ENCODE results near the gene FARP1. TPM values are rescaled to one million over a fixed set of nuclear protein-coding genes. Genes with fewer than 3 reads are reported as not detected.
A peak's percentile ranks its signal among the peaks of the same experiment; 100 is the strongest.

Gene FARP1
- total RNA-seq, 6 experiments from 2014 or later, result 44.9 to 104 (median 80.0) TPM

GRCh38 chr13:98176777-98177608, 34.1 kb downstream of the FARP1 start, which contains the start of gene RNF113B:
Gene RNF113B (minus strand): TSS chr13:98177269. CDS start chr13:98177236, 33 bp downstream.
- H3K36me3 ChIP-seq, result no peaks in the 10 kb centered on the region
- H3K4me3 ChIP-seq, result no peak within 1 kb of the TSS
- WGBS (ENCODE audit: insufficient coverage, low coverage, low lambda C conversion rate, missing lambda C conversion rate), result 90% methylated on average over 15 of the region's 58 CpGs
- DNase-seq, result no peak
- no peak within 1 kb of the TSS for H3K27ac ChIP-seq
- H3K27me3 ChIP-seq, result no peaks in the 10 kb centered on the region
- intact Hi-C loops (cut with DNase I), result no loop called here
- no peak for ATAC-seq
- peaks cover 0 to 34% (median 20%) of the 10 kb centered on the region in 4 donors for H3K4me1 ChIP-seq
- TF ChIP-seq POLR2A (IDR thresholded peaks at IDR 0.05), result no peak
- no peak for TF ChIP-seq CTCF (IDR thresholded peaks at IDR 0.05)
- no peaks in the 10 kb centered on the region for H3K9me3 ChIP-seq

- no peak for DNase-seq
- no peak for ATAC-seq
Measured at GRCh38 chr13:98180092-98180491, 37.2 kb downstream of the FARP1 start.

GRCh38 chr13:98181111-98181815, 38.4 kb downstream of the FARP1 start:
- ATAC-seq (no peak), DNase-seq (no peak)
- Histone ChIP-seq H3K9me3 (no peaks in the 10 kb centered on the region), H3K4me3 (no peak overlapping the region), H3K27me3 (no peaks in the 10 kb centered on the region), H3K36me3 (no peaks in the 10 kb centered on the region), H3K4me1 (peaks cover 0 to 16% (median 7%) of the 10 kb centered on the region in 4 donors), H3K27ac (peak overlapping the region in 1 of 3 donors; percentile 29)
- TF ChIP-seq CTCF (IDR thresholded peaks at IDR 0.05) (no peak), POLR2A (IDR thresholded peaks at IDR 0.05) (no peak)
- 70% methylated on average over 7 of the region's 7 CpGs for WGBS (ENCODE audit: insufficient coverage, low coverage, low lambda C conversion rate, missing lambda C conversion rate)
- intact Hi-C loops (cut with DNase I), result no loop called here

More at GRCh38 chr13:98180092-98180491, 37.2 kb downstream of the FARP1 start:
- Histone ChIP-seq H3K27me3 (no peaks in the 10 kb centered on the region), H3K27ac (no peak overlapping the region), H3K4me1 (peaks cover 0 to 17% (median 7%) of the 10 kb centered on the region in 4 donors), H3K4me3 (no peak overlapping the region), H3K36me3 (no peaks in the 10 kb centered on the region), H3K9me3 (no peaks in the 10 kb centered on the region)
- TF ChIP-seq CTCF (IDR thresholded peaks at IDR 0.05) (no peak), POLR2A (IDR thresholded peaks at IDR 0.05) (no peak)
- intact Hi-C loops (cut with DNase I), result no loop called here
- 50% methylated on average over 1 of the region's 3 CpGs for WGBS (ENCODE audit: insufficient coverage, low coverage, low lambda C conversion rate, missing lambda C conversion rate)

GRCh38 chr13:98182153-98182552, 39.3 kb downstream of the FARP1 start:
- no peaks in the 10 kb centered on the region for H3K27me3 ChIP-seq
- peak overlapping the region in 2 of 3 donors; percentile 4 to 29 for H3K27ac ChIP-seq
- DNase-seq (peak in 1 of 3 donors; percentile 44), ATAC-seq (peak in 3 of 4 donors; percentile 69 to 81 (median 77))
- WGBS (ENCODE audit: insufficient coverage, low coverage, low lambda C conversion rate, missing lambda C conversion rate), result 47% methylated on average over 4 of the region's 4 CpGs
- peaks cover 0 to 16% (median 7%) of the 10 kb centered on the region in 4 donors for H3K4me1 ChIP-seq
- H3K9me3 ChIP-seq, result no peaks in the 10 kb centered on the region
- intact Hi-C loops (cut with DNase I), result no loop called here
- no peak overlapping the region for H3K4me3 ChIP-seq
- TF ChIP-seq POLR2A (IDR thresholded peaks at IDR 0.05) (no peak), CTCF (IDR thresholded peaks at IDR 0.05) (no peak)
- no peaks in the 10 kb centered on the region for H3K36me3 ChIP-seq
